ENCODE data around the gene MAMDC2. TPM values are rescaled to one million over a fixed set of nuclear protein-coding genes. Genes with fewer than 3 reads are reported as not detected.

MAMDC2 gene
- total and polyA plus RNA-seq, 2 donors (not counting 1 experiment from before 2014, with no cell fraction given), result 14.4 to 23.0 TPM

GRCh38 chr9:70061776-70062175 lies 18.1 kb downstream of the MAMDC2 start:
- Histone ChIP-seq H2AFZ (ENCODE audit: low read length) (no peak overlapping the region), H3K36me3 (ENCODE audit: control insufficient read depth, insufficient read depth, low read length) (no peaks in the 10 kb centered on the region), H3K4me1 (ENCODE audit: control insufficient read depth, extremely low read depth, insufficient read depth, low read length) (no peaks in the 10 kb centered on the region), H3K9ac (ENCODE audit: insufficient read depth, low read length) (no peak overlapping the region), H3K27me3 (ENCODE audit: control insufficient read depth, insufficient read depth, low read length) (no peaks in the 10 kb centered on the region), H3K4me3 (replicated peaks in 1 of 4; ENCODE audit: control extremely low read depth in 1 of 4, insufficient read depth in 1 of 4, low read depth in 3 of 4, low read length in 4 of 4) (no peak overlapping the region), H3K4me2 (ENCODE audit: extremely low read depth, insufficient read depth, low read length) (no peak overlapping the region), H3K9me3 (ENCODE audit: control insufficient read depth, insufficient read depth, low read depth, low read length) (no peaks in the 10 kb centered on the region), H3K27ac (ENCODE audit: insufficient read depth, low read length) (no peak overlapping the region), H3K79me2 (ENCODE audit: control insufficient read depth, insufficient read depth, low read length) (no peaks in the 10 kb centered on the region), H4K20me1 (ENCODE audit: control insufficient read depth, extremely low read depth, insufficient read depth, low read length) (no peaks in the 10 kb centered on the region)
- TF ChIP-seq CTCF (conservative IDR thresholded peaks at IDR 0.05 in 1 of 2, IDR thresholded peaks at IDR 0.05 in 1 of 2; ENCODE audit: low read depth in 1 of 2, low read length in 2 of 2) (no peak), EZH2 (IDR thresholded peaks at IDR 0.05; ENCODE audit: low read length, missing control alignments) (no peak)
- DNase-seq (ENCODE audit: low read depth in 2 of 2), result peak; percentile 16 to 36

- Histone ChIP-seq H3K4me3 (replicated peaks in 1 of 4; ENCODE audit: control extremely low read depth in 1 of 4, insufficient read depth in 1 of 4, low read depth in 3 of 4, low read length in 4 of 4) (no peak overlapping the region), H3K4me1 (ENCODE audit: control insufficient read depth, extremely low read depth, insufficient read depth, low read length) (no peaks in the 10 kb centered on the region), H3K79me2 (ENCODE audit: control insufficient read depth, insufficient read depth, low read length) (no peaks in the 10 kb centered on the region), H3K9me3 (ENCODE audit: control insufficient read depth, insufficient read depth, low read depth, low read length) (no peaks in the 10 kb centered on the region), H3K9ac (ENCODE audit: insufficient read depth, low read length) (no peak overlapping the region), H3K27ac (ENCODE audit: insufficient read depth, low read length) (no peak overlapping the region), H3K36me3 (ENCODE audit: control insufficient read depth, insufficient read depth, low read length) (no peaks in the 10 kb centered on the region), H3K4me2 (ENCODE audit: extremely low read depth, insufficient read depth, low read length) (no peak overlapping the region), H3K27me3 (ENCODE audit: control insufficient read depth, insufficient read depth, low read length) (no peaks in the 10 kb centered on the region), H2AFZ (ENCODE audit: low read length) (no peak overlapping the region), H4K20me1 (ENCODE audit: control insufficient read depth, extremely low read depth, insufficient read depth, low read length) (no peaks in the 10 kb centered on the region)
- no peak for DNase-seq (ENCODE audit: low read depth in 2 of 2)
- TF ChIP-seq EZH2 (IDR thresholded peaks at IDR 0.05; ENCODE audit: low read length, missing control alignments), result no peak
- no peak for TF ChIP-seq CTCF (conservative IDR thresholded peaks at IDR 0.05 in 1 of 2, IDR thresholded peaks at IDR 0.05 in 1 of 2; ENCODE audit: low read depth in 1 of 2, low read length in 2 of 2)
These were observed 20.8 kb downstream of the MAMDC2 start for GRCh38 chr9:70064496-70064895.

- H3K9me3 ChIP-seq (ENCODE audit: control insufficient read depth, insufficient read depth, low read depth, low read length), result no peaks in the 10 kb centered on the region
- no peak for TF ChIP-seq CTCF (conservative IDR thresholded peaks at IDR 0.05 in 1 of 2, IDR thresholded peaks at IDR 0.05 in 1 of 2; ENCODE audit: low read depth in 1 of 2, low read length in 2 of 2)
- TF ChIP-seq EZH2 (IDR thresholded peaks at IDR 0.05; ENCODE audit: low read length, missing control alignments), result no peak
- no peaks in the 10 kb centered on the region for H3K4me1 ChIP-seq (ENCODE audit: control insufficient read depth, extremely low read depth, insufficient read depth, low read length)
- no peaks in the 10 kb centered on the region for H3K79me2 ChIP-seq (ENCODE audit: control insufficient read depth, insufficient read depth, low read length)
- H4K20me1 ChIP-seq (ENCODE audit: control insufficient read depth, extremely low read depth, insufficient read depth, low read length), result no peaks in the 10 kb centered on the region
- DNase-seq (ENCODE audit: low read depth in 2 of 2), result no peak
- no peaks in the 10 kb centered on the region for H3K27me3 ChIP-seq (ENCODE audit: control insufficient read depth, insufficient read depth, low read length)
- no peak overlapping the region for H2AFZ ChIP-seq (ENCODE audit: low read length)
- no peak overlapping the region for H3K4me2 ChIP-seq (ENCODE audit: extremely low read depth, insufficient read depth, low read length)
- H3K36me3 ChIP-seq (ENCODE audit: control insufficient read depth, insufficient read depth, low read length), result no peaks in the 10 kb centered on the region
- no peak overlapping the region for H3K27ac ChIP-seq (ENCODE audit: insufficient read depth, low read length)
- H3K9ac ChIP-seq (ENCODE audit: insufficient read depth, low read length), result no peak overlapping the region
- no peak overlapping the region for H3K4me3 ChIP-seq (replicated peaks in 1 of 4; ENCODE audit: control extremely low read depth in 1 of 4, insufficient read depth in 1 of 4, low read depth in 3 of 4, low read length in 4 of 4)
These were observed 21.9 kb downstream of the MAMDC2 start for GRCh38 chr9:70065572-70065971.
